GM18508 (cell line): Measurements from ENCODE around the gene TLDC2.

Experiments used
- ATAC-seq: cut with Tn5 transposase; IDR thresholded peaks from one replicate; pipeline ENCODE4 v1.9.1; 2021; ENCODE audit warnings: moderate number of reproducible peaks; ENCODE audit not compliant: insufficient read depth, unreplicated experiment

The TLDC2 gene

GRCh38 chr20:36849333-36850065 is 26.4 kb upstream of the TLDC2 start:
- ATAC-seq: no peak

DNA sequence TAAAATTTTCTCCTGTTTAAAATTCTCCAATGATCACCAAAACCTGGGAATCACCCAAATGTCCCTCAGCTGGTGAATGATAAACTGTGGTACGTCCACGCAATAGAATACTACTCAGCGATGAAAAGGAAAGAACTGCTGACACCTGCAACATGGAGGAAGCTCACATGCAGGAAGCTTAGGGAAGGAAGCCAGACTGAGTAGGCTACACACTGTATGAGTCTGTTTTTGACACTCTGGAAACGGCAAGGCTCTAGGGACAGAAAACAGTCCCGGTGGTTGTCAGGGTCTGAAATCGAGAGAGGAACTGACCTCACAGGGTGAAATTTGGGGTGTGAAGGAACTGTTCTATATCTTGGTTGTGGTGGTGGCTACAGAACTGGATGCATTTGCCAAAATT is 25.2 kb upstream of the TLDC2 start:
- no peak for ATAC-seq

- ATAC-seq: no peak
Observed at GRCh38 chr20:36851490-36851889, 24.4 kb upstream of the TLDC2 start.

DNA sequence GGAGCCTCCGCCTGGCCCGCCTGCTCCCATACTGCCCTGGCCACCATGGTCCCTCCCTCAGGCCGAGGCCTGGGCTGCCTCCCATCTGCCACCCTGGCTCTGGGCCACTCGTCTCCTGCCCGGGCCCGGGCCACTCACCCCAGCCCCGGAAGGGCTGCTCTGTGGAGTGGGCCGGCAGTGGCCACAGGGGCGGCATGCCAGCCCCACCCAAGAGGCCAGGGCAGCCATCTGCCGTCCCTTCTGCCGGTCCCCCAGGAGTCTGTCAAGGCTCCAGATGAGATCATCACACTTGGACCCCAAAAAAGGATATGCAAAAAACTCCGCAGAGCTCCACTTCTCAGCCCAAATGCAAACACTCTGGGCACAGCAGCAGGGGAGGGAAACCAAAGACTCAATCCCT is 23.8 kb upstream of the TLDC2 start:
- ATAC-seq: no peak

DNA sequence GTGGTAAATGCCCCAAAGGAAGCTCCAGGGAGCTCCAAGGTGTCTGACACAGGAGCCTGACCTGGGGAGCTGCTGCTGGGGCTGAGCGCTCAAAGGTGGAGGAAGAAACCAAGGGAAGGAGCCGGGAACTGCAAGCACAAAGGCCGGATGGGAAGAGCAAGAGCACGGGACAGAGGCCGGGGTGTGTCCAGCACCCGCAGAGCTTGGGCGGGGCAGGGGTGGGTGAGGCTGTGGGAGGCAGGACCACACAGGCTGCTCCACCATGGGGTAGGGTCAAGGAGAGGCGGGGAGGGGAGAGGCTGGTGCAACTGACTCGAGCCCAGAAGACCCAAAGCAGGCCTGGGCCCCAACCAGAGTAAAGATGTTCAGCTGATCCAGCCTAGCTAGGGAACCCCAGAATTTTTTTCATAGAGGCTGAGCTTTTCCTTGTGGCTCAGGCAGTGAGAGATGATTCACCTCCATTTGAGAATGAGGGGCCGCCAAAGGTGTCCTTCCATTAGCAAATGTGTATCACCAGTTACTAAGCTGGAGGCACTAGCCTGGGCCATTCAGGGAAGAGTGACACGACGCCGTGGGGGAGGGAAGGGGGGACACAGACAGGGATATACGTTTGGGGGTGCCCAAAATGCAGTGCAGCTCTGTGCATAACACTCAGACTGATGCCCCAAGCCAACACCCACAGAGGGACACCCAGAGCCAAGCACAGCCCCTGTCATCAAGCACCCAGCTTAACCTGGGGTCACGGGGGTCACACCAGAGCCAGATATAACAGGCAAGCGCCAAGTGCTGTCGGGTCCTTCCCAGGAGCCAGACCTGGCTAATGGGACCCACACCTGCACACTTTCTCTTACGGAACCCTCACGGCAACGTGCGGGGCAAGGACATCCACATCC is 21.3 kb upstream of the TLDC2 start:
- no peak for ATAC-seq

- ATAC-seq: no peak
Observed at GRCh38 chr20:36855241-36855657, 20.7 kb upstream of the TLDC2 start.

GRCh38 chr20:36856195-36856594 is 19.7 kb upstream of the TLDC2 start:
- no peak for ATAC-seq

GRCh38 chr20:36856691-36857635 is 19.0 kb upstream of the TLDC2 start:
- ATAC-seq: no peak

GRCh38 chr20:36859282-36859555 is 16.7 kb upstream of the TLDC2 start:
- no peak for ATAC-seq

GRCh38 chr20:36859700-36860330 is 16.1 kb upstream of the TLDC2 start:
- no peak for ATAC-seq

- ATAC-seq: no peak
Observed at GRCh38 chr20:36860339-36860738, 15.6 kb upstream of the TLDC2 start.

GRCh38 chr20:36860811-36861624 is 14.9 kb upstream of the TLDC2 start:
- no peak for ATAC-seq

GRCh38 chr20:36861625-36861874 is 14.4 kb upstream of the TLDC2 start:
- ATAC-seq: no peak

DNA sequence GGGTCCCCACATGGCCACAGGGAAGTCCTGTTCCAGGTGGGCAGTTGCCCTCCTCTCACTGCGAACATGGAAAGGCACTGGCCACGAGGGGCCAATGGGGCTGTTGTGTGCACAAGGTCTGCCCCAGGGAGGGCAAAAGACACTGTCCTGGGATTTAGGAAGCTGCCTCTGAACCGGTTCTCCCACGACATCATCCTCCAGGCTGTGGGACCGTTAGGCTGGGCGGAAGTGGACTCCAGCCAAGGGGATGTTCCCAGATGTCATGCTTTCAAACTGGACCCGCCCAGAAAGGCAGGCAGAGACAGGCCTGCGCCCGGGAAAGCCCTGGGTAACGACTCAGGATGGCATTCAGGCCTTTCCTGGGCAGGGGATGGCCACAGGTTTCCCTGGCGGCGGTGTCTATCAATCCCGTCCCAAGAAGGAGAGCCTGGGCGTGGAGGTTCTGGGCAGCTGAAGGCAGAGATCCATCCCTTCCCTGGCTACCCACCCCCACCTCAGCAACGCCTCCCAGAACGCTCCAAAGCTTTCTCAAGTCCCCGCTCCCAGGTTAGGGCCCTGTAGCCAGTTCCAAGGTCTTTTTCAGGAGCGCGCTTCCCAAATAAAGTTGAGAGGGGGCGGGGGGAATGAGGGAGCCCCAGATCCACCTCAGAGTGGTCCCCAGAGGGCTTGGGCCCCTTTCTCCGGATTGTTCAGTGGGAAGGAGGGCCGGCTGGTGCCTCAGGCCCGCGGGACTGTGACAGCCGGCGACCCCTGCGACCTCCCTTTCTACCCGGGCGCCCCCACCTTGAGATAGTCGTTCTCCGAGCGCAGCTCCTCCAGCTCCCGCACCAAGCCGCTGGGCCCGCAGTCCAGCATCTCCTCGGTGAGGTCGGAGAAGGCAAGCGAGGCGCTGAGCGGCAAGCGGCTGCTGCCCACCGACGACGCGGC is 13.8 kb upstream of the TLDC2 start:
- ATAC-seq: no peak

DNA sequence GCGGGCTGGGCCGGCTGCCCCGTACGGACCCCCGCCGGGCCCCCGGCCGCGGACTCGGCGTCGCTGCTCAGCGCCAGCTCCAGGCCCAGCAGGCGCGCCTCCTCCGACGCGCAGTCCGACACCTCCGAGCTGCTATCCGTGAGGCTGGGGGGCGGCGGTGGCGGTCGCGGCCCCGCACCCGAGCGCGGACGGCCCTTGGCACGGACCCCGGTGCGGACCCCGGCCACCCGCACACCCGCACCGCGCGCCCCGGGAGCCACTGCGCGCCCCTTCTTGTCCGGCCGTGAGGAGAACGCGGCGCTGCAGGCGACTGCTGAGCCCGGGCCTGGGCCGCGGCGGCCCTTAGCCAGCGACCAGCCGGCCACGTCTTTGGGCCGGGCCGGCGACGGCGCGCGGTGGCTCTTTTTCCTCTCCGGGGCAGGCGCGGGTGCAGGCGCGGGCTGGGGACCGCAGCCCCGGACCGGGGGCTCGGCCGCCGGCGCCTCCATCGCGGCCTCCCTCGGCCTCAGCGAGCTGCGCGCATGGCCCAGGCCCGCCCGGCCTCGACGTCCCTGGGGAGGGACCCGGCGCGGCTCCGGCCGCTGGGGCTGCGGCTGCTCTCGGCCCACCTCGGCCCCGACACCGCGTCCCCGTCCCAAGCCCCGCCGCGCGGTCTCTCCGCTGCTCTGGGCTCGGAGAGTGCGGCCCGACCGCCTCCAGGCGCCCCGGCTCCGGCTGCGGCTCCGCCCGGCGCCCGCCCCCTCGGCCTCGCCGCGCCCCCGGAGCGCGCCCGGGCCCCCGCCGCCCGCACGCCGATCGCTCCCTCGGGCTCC is 12.9 kb upstream of the TLDC2 start:
- no peak for ATAC-seq

- no peak for ATAC-seq
Observed at GRCh38 chr20:36865076-36865860, 10.7 kb upstream of the TLDC2 start.

GRCh38 chr20:36865861-36866149 is 10.1 kb upstream of the TLDC2 start:
- ATAC-seq: no peak
